Neural progenitor cell (in vitro differentiated cells): ENCODE data around the gene ANKRD60. TPM values are rescaled to one million over a fixed set of nuclear protein-coding genes. Genes with fewer than 3 reads are reported as not detected.

Source experiments
- DNase-seq: peaks from one replicate; pipeline ENCODE4 v3.0.0-alpha.2; 2016; ENCODE audit warnings: low spot score
- H2AFZ ChIP-seq: fragments of 200-600 bp; sonication (generic); replicated peaks from 2 replicates; pipeline ENCODE4 v1.6.1; 2016; ENCODE audit warnings: antibody characterized with exemption
- H3F3A ChIP-seq: fragments of 200-600 bp; sonication (generic); 2 replicates; pipeline ENCODE4 v1.6.1; 2016; ENCODE audit warnings: antibody characterized with exemption, low read depth
- H3K27ac ChIP-seq: fragments of 200-600 bp; sonication (generic); 2 replicates; pipeline ENCODE4 v1.5.1; 2016; ENCODE audit warnings: mild to moderate bottlenecking
- H3K27me3 ChIP-seq: fragments of 200-600 bp; sonication (generic); 2 replicates; pipeline ENCODE4 v1.6.1; 2016; ENCODE audit warnings: mild to moderate bottlenecking, moderate library complexity
- H3K36me3 ChIP-seq: fragments of 200-600 bp; sonication (generic); 2 replicates; pipeline ENCODE4 v1.5.1; 2016
- H3K4me1 ChIP-seq: fragments of 200-600 bp; sonication (generic); 2 replicates; pipeline ENCODE4 v1.6.1; 2016; ENCODE audit warnings: mixed run types
- H3K4me2 ChIP-seq: fragments of 200-600 bp; sonication (generic); 2 replicates; pipeline ENCODE4 v1.6.1; 2016
- H3K4me3 ChIP-seq: fragments of 200-600 bp; sonication (generic); 2 replicates; pipeline ENCODE4 v1.5.1; 2016
- H3K79me2 ChIP-seq: fragments of 200-600 bp; sonication (generic); 2 replicates; pipeline ENCODE4 v1.6.1; 2016; ENCODE audit warnings: low read depth
- H3K9ac ChIP-seq: fragments of 200-600 bp; sonication (generic); 2 replicates; pipeline ENCODE4 v1.6.1; 2016
- H3K9me3 ChIP-seq: fragments of 200-600 bp; sonication (generic); 2 replicates; pipeline ENCODE4 v1.5.1; 2016; ENCODE audit warnings: low read depth
- H4K20me1 ChIP-seq: fragments of 200-600 bp; sonication (generic); 2 replicates; pipeline ENCODE4 v1.6.1; 2016; ENCODE audit warnings: low read depth
- H3K27ac Mint-ChIP-seq: 3 replicates; pipeline ENCODE4 v1.8.0; 2021; ENCODE audit warnings: mixed read lengths
- H3K27me3 Mint-ChIP-seq: 2 replicates; pipeline ENCODE4 v1.8.0; 2022; ENCODE audit warnings: low read depth, mild to moderate bottlenecking, inconsistent platforms, moderate library complexity, mixed read lengths; ENCODE audit not compliant: insufficient read depth
- H3K36me3 Mint-ChIP-seq: 3 replicates; pipeline ENCODE4 v1.8.0; 2021; ENCODE audit warnings: mixed read lengths
- H3K4me1 Mint-ChIP-seq: 3 replicates; pipeline ENCODE4 v1.8.0; 2021; ENCODE audit warnings: mixed read lengths
- H3K4me3 Mint-ChIP-seq: 3 replicates; pipeline ENCODE4 v1.8.0; 2021; ENCODE audit warnings: mild to moderate bottlenecking, moderate library complexity, mixed read lengths
- H3K9me3 Mint-ChIP-seq: 3 replicates; pipeline ENCODE4 v1.8.0; 2020; ENCODE audit warnings: mixed read lengths
- CTCF ChIP-seq: fragments of 200-600 bp; sonication (generic); IDR thresholded peaks from 2 replicates; pipeline ENCODE4 v1.5.1; 2017; ENCODE audit warnings: antibody characterized with exemption, mild to moderate bottlenecking
- EZH2 ChIP-seq: fragments of 200-600 bp; sonication (generic); IDR thresholded peaks from 2 replicates; pipeline ENCODE4 v1.6.1; 2017; ENCODE audit warnings: antibody characterized with exemption, mild to moderate bottlenecking, moderate library complexity
- EZH2phosphoT487 ChIP-seq: fragments of 200-600 bp; sonication (generic); IDR thresholded peaks from 2 replicates; pipeline ENCODE4 v1.6.1; 2017; ENCODE audit warnings: antibody characterized with exemption
- total RNA-seq: library from RNA; depleted of rRNA; stranded (reverse); fragments of >200 nt; gene quantifications from 2 replicates; pipeline ENCODE4 v1.2.3, GENCODE V29; 2015; ENCODE audit warnings: low replicate concordance

Gene ANKRD60
- total RNA-seq, 1 donor from 2014 or later = not detected

DNA sequence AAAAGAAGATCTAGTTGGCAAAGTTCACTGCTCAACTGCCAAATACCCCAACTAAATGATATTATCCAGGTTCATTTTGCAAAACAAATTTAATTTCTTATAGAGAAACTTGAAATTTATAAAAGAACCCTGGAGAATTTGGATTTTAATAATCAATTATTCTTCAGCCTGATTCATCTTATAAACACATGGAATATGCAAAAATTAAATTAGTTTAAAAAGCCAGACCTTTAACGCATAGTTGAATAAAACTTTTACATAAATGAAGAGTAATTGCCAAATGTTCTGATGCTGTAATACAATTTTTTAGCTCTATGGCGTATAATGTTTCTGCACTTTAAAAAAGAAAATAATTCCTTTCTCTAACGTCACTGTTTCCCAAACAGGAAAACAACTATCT lies 33.2 kb upstream of the ANKRD60 start:
- no peaks in the 10 kb centered on the region for H3K27me3 ChIP-seq
- no peaks in the 10 kb centered on the region for H3K36me3 ChIP-seq
- Mint-ChIP-seq H3K4me1 (no peaks in the 10 kb centered on the region), H3K9me3 (no peaks in the 10 kb centered on the region), H3K4me3 (no peak overlapping the region), H3K27me3 (no peaks in the 10 kb centered on the region), H3K27ac (no peak overlapping the region), H3K36me3 (no peaks in the 10 kb centered on the region)
- H3K9ac ChIP-seq = no peak overlapping the region
- TF ChIP-seq CTCF (no peak), EZH2phosphoT487 (no peak), EZH2 (no peak)
- no peaks in the 10 kb centered on the region for H3K9me3 ChIP-seq
- H3K4me2 ChIP-seq = no peak overlapping the region
- H3K79me2 ChIP-seq = no peaks in the 10 kb centered on the region
- H4K20me1 ChIP-seq = no peaks in the 10 kb centered on the region
- no peak overlapping the region for H2AFZ ChIP-seq
- no peaks in the 10 kb centered on the region for H3K4me1 ChIP-seq
- H3K27ac ChIP-seq = no peak overlapping the region
- no peaks in the 10 kb centered on the region for H3F3A ChIP-seq
- no peak overlapping the region for H3K4me3 ChIP-seq
- DNase-seq = no peak

DNA sequence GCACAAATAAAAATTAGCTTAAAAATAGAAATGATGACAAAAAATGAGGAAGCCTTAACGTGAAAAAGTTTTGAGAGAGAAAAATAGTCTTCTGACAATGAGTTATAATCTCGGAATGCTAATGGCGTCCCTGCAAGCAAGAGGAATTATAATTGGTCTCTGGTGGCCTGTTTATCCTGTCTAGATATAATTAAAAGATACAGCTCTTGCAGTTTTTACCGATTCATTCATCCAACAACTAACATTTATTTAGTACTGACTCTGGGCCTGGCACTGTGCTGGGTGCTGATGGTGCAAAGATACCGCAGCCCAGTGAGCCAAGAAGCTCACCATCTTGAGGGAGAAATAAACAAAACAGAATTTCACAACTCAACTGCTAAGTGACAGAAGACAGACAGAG lies 31.6 kb upstream of the ANKRD60 start:
- Histone ChIP-seq H3K4me2 (no peak overlapping the region), H3K9me3 (no peaks in the 10 kb centered on the region), H4K20me1 (no peaks in the 10 kb centered on the region), H3K27me3 (no peaks in the 10 kb centered on the region), H3K27ac (no peak overlapping the region), H3K9ac (no peak overlapping the region), H3F3A (no peaks in the 10 kb centered on the region), H3K79me2 (no peaks in the 10 kb centered on the region), H3K4me3 (no peak overlapping the region), H3K36me3 (no peaks in the 10 kb centered on the region), H3K4me1 (no peaks in the 10 kb centered on the region), H2AFZ (no peak overlapping the region)
- Mint-ChIP-seq H3K4me3 (no peak overlapping the region), H3K9me3 (no peaks in the 10 kb centered on the region), H3K27ac (no peak overlapping the region), H3K4me1 (no peaks in the 10 kb centered on the region), H3K27me3 (no peaks in the 10 kb centered on the region), H3K36me3 (no peaks in the 10 kb centered on the region)
- DNase-seq = no peak
- TF ChIP-seq CTCF = no peak
- no peak for TF ChIP-seq EZH2phosphoT487
- no peak for TF ChIP-seq EZH2

GRCh38 chr20:58256842-58257241 lies 28.4 kb upstream of the ANKRD60 start:
- no peak overlapping the region for H3K4me3 Mint-ChIP-seq
- no peak overlapping the region for H2AFZ ChIP-seq
- no peaks in the 10 kb centered on the region for H3K79me2 ChIP-seq
- no peak for TF ChIP-seq CTCF
- no peak for TF ChIP-seq EZH2
- TF ChIP-seq EZH2phosphoT487 = no peak
- no peaks in the 10 kb centered on the region for H3K36me3 ChIP-seq
- H3K9me3 Mint-ChIP-seq = peaks cover 7% of the 10 kb centered on the region
- H3K9ac ChIP-seq = no peak overlapping the region
- no peaks in the 10 kb centered on the region for H3K27me3 ChIP-seq
- H3K4me1 ChIP-seq = no peaks in the 10 kb centered on the region
- H3F3A ChIP-seq = no peaks in the 10 kb centered on the region
- H3K27ac Mint-ChIP-seq = peak overlapping the region; percentile 57
- H3K27me3 Mint-ChIP-seq = no peaks in the 10 kb centered on the region
- H3K9me3 ChIP-seq = no peaks in the 10 kb centered on the region
- no peak overlapping the region for H3K4me3 ChIP-seq
- no peak overlapping the region for H3K27ac ChIP-seq
- H3K36me3 Mint-ChIP-seq = peaks cover 13% of the 10 kb centered on the region
- H4K20me1 ChIP-seq = no peaks in the 10 kb centered on the region
- no peak for DNase-seq
- no peak overlapping the region for H3K4me2 ChIP-seq
- H3K4me1 Mint-ChIP-seq = no peaks in the 10 kb centered on the region

DNA sequence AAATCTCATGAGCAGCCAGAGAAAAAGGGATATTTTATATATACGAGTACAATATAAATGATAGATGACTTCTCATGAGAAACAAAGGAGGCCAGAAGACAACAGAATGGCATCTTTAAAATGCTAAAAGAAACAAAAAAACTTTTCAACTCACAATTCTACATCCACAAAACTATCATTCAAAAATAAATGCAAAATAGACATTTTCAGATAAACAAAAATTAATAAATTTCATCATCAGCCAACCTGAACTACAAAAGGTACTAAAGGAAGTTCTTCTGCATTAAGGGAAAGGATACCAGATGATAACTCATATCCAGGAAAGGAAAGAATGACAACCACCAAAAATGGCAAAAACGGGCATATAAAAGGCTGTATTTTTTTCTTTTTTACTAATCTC lies 27.9 kb upstream of the ANKRD60 start:
- Histone ChIP-seq H3K4me1 (no peaks in the 10 kb centered on the region), H3K27ac (no peak overlapping the region)

More for the DNA sequence above, 27.9 kb upstream of the ANKRD60 start:
- Histone ChIP-seq H3K4me3 (no peak overlapping the region), H3K27me3 (no peaks in the 10 kb centered on the region), H3K9me3 (no peaks in the 10 kb centered on the region), H4K20me1 (no peaks in the 10 kb centered on the region), H3K4me2 (no peak overlapping the region), H3K36me3 (no peaks in the 10 kb centered on the region), H3K79me2 (no peaks in the 10 kb centered on the region), H3F3A (no peaks in the 10 kb centered on the region), H2AFZ (no peak overlapping the region), H3K9ac (no peak overlapping the region)
- peaks cover 13% of the 10 kb centered on the region for H3K36me3 Mint-ChIP-seq
- H3K9me3 Mint-ChIP-seq = peaks cover 7% of the 10 kb centered on the region
- TF ChIP-seq EZH2 = no peak
- DNase-seq = no peak
- H3K4me1 Mint-ChIP-seq = no peaks in the 10 kb centered on the region
- no peaks in the 10 kb centered on the region for H3K27me3 Mint-ChIP-seq
- H3K4me3 Mint-ChIP-seq = no peak overlapping the region
- no peak overlapping the region for H3K27ac Mint-ChIP-seq
